GM18907 (cell line): ENCODE measurements around the gene RASSF1.

Source experiments
- ATAC-seq: cut with Tn5 transposase; IDR thresholded peaks from one replicate; pipeline ENCODE4 v1.9.1; 2021; ENCODE audit warnings: mild to moderate bottlenecking, moderate library complexity; ENCODE audit not compliant: unreplicated experiment

Gene RASSF1

DNA sequence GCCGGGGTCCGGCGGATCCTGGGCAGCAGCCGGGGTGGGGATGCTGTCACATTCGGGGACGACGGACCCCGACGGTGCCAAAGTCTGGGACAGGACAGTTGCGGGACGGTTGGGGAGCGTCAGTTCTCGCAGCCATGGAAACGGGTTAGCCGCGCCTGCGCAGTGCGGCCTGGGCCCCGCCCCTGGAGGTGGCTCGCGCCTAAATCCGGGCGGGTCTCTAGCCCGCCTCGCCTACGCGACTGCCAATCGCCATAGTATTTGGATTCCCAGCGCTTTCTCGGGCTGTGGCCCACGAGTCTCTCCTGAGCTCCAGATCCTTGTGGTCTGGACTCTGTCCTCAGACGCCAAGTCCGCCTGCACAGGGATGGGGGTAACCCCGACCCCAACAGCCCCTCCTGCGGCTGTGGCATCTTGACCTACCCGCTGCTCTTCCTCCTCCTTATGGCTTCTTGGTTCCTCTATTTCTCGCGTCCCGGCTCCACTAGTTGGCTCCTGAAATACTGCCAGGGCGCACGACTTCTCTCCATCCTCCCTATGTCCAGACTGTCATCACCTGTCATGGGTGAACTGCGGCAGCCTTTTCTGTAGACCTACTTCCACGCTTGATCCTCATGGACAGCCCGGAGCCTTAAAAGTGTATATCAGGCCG is 5.1 kb upstream of the RASSF1 start, which contains the start of gene ZMYND10:
Gene ZMYND10 (minus strand): TSS at position 147 of the 649 bp plus-strand sequence. CDS start 153 bp downstream, outside the sequence.
- ATAC-seq = no peak

- ATAC-seq = no peak
Observed at GRCh38 chr3:50345008-50345407, 4.4 kb upstream of the RASSF1 start.

DNA sequence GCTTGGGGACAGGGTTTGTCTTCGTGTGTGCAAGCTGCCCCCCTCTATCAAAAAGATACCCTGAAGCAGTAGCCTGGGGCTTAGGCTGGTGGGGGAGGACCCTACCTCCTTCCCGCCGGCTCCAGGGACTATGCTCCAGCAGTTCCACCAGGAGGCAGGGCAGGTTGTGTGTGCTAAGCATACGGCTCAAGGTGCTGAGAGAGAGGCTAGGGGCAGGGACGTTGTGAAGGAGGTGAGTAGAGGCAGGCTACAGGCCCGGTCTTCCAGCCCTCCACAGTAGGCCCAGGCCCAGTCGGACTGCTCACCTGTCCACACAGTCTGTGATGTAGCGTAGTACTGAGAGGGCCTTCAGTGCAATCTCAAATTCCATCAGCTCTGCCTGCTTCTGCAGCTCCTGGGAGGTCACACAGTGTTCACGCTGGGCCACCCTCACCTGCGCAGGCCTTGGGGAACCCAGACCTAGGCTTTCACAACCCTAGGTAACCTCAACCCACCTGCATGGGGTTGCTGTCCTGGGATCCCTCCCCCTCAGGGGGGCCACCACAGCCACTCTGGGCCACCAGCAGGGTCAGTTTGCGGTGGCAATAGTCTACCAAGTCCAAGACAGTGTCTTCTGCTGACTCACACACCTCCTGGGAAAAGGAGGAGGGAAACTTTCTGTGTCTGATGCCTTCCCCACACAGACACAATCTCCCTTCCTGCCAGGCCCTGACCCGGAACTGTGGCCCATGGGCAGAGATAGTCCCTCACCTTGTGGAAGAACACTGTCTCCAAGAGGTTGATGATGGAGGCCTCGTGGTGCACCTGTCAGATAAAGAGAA is 2.4 kb upstream of the RASSF1 start:
- ATAC-seq = no peak

- ATAC-seq = no peak
Observed at GRCh38 chr3:50341996-50342650, 1.5 kb upstream of the RASSF1 start.

DNA sequence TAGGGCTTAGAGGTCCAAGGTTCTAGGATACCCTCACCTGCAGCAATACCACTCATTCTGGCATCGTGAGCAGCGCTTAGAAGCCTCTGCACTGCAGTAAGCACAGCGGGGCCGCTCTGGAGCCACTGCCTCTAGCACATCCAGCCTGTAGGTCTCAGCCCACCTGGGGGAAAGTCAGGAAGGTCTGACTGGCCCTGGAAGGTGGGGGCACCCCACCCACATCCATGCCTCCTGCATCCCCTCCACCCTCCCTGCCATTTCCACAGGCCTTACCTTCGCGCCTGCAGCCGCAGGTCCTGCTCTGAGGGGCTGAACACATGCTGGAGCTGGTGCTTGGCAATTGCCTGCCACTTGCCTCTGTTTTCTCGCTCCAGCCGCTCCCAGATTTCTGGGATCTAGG is 901 bp upstream of the RASSF1 start:
- no peak for ATAC-seq

- no peak for ATAC-seq
Observed at GRCh38 chr3:50340147-50340447, 539 bp downstream of the RASSF1 start.

GRCh38 chr3:50339485-50340146 is 1.0 kb downstream of the RASSF1 start:
- ATAC-seq = no peak

DNA sequence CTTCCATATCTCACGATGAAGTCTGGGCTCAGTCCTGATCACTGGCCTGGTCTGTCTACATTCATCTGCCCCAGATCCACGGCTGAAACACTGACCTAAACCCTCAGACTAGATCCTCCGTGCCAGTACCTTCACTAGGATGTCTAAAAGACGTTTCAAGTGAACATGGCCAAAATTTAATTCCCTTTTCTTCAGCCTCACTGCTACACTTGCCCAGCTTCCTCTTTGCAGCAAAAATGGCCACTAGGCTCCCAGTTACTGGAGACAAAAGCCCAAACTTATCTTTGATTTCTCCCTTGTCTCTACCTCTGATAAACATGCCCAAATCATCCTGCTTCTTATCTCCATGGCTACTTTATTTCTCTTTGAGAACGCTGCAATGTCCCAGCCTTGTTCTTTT is 1.7 kb downstream of the RASSF1 start:
- no peak for ATAC-seq

DNA sequence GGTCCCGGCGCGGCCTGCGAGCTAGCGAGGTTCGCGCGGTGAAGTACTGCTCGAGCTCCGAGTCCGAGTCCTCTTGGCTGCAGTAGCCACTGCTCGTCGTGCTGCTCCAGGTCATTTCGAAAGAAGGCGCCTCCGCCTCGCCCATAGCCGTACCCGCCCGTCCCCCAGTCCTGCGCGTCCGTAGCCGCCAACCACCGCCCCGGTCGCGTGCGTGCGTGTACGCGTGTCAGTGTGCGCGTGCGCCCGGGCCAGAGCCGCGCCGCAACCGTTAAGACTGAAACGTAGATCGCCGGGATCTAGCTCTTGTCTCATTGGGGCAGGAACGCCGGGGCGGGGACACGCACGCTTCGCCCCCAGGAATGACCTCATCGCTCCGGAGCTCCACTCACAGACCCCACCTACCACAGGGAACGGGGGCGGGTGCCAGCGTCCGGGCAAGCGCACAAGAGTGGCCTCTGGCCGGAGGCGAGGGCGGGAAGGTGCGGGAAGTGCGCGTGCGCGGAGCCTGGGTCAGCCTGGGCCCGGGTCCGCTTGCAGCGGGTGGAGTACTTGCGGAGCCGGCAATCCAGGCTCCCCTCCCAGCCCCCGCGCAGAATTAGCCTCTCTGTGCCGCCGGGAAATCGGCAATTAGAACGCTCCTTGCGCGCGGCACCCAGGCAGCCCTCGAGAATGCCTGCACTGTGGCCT is 3.3 kb downstream of the RASSF1 start:
- peak; percentile 77 for ATAC-seq

GRCh38 chr3:50336452-50337174 is 4.0 kb downstream of the RASSF1 start:
- peak; percentile 34 for ATAC-seq

GRCh38 chr3:50334339-50335075 is 6.1 kb downstream of the RASSF1 start:
- ATAC-seq = no peak

GRCh38 chr3:50333744-50334328 is 6.8 kb downstream of the RASSF1 start:
- ATAC-seq = no peak

DNA sequence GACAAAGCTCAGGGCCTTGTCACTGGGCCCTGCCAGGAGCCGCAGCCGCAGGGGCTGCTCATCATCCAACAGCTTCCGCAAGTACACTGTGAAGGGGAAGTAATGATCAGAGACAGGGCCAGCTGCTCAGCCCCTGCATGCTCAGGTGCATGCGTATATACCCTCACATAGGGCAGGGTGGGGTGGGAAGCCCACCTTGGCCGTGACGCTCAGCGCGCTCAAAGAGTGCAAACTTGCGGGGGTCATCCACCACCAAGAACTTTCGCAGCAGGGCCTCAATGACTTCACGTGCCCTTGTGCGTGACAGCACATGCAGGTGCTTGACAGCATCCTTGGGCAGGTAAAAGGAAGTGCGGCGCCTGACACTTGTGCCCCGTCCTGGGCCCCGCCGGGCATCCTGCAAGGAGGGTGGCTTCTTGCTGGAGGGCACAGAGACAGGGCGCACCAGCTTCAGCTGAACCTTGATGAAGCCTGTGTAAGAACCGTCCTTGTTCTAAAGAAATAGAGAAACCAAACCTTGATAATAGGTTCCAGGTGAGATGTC is 9.2 kb downstream of the RASSF1 start:
- no peak for ATAC-seq

- ATAC-seq = no peak
Observed at GRCh38 chr3:50330330-50330729, 10.3 kb downstream of the RASSF1 start.

DNA sequence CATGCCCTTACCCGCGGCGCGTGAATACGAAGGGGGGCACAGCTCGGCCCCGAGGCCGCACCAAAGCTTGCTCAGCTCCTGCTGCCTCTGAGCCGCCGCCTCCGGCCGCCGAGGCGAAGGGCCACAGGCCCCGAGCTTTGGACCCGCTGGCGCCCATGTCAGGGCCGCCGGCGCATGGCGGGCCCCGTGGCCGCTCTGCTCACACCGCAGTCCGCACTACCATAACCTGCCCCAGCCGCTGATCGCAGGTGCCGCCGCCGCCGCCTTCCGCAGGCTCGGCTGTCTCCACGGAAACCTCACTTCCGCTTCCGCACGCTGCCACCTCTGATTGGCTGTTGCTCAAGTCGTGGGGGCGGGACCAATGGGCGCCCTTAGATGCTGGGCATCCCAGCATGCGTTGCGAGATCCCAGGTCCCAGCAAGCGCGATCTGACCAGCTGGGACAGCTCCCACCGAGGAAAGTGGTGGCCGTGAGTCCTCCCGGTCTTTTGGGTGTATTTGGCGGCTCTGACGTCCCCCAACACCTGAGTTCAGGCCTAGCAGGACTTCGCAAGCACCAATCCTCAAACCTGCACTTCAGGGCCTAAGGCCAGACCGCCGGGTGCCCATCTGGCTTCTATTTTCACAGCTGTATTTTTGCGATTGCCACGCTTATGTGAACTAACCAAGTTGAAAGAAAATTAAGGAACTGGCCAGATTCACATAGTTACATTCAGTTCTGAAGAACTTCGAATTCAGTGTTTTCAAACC is 12.5 kb downstream of the RASSF1 start, which contains the start of gene TUSC2:
Gene TUSC2 (minus strand): TSS at position 281 of the 749 bp plus-strand sequence. CDS start 124 bp downstream, at position 157.
- ATAC-seq = peak; percentile 74

DNA sequence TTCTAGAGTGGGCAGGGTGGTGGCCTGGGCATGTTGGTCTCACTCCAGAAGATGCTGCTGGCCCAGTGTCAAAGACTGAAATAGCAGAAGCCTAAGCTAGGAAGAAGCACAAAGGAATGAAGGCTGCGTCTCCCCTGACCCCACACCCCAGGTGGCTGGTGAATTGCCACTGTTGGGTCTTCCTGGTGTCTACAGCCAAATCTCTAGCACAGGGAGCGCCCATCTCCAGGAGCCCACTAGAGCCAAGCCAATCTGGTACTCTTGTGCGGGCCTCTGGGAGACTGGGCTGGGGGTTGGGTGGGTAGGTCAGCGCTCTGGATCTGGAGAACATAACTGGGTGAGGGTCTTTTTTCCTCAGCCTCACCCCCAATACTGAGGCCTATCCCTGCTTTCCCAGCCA is 13.5 kb downstream of the RASSF1 start:
- ATAC-seq = no peak

DNA sequence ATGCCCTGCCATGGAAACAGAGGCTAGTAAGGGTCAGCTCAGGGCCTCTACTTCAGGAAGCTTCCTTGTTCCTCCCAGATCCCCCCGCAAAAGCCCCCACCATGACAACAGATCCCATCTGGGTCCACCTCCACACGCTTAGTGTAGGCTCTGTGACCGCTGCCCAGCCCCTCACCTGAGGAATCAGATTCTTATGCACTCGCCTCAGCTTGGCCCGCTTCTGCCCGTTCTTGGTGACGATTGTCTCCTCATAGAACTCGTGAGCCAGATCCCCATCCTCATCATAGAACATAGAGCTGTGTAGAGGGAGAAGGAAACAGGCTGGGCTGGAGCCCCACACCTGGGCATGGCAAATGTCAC is 14.5 kb downstream of the RASSF1 start:
- no peak for ATAC-seq
